T47D (cell line): Measurements from ENCODE around the gene CORO7.

ENCODE experiments used
- DNase-seq, 2 experiments: peaks; one replicate each; pipeline versions ENCODE4 v3.0.0 to v3.0.0-alpha.2; 2011 to 2012; ENCODE audit warnings: low read depth in 1 of 2, low spot score in 1 of 2
- JUND ChIP-seq: IDR thresholded peaks from 2 replicates; pipeline ENCODE4 v1.6.1; 2012; ENCODE audit warnings: low read depth
- in situ Hi-C: cut with HindIII; loops from 2 replicates; pipeline ENCODE4 v1.10.0; 2016; ENCODE audit warnings: low sequenced_read_pairs, low pct_unique_long_range_greater_than_20kb

The CORO7 gene

DNA sequence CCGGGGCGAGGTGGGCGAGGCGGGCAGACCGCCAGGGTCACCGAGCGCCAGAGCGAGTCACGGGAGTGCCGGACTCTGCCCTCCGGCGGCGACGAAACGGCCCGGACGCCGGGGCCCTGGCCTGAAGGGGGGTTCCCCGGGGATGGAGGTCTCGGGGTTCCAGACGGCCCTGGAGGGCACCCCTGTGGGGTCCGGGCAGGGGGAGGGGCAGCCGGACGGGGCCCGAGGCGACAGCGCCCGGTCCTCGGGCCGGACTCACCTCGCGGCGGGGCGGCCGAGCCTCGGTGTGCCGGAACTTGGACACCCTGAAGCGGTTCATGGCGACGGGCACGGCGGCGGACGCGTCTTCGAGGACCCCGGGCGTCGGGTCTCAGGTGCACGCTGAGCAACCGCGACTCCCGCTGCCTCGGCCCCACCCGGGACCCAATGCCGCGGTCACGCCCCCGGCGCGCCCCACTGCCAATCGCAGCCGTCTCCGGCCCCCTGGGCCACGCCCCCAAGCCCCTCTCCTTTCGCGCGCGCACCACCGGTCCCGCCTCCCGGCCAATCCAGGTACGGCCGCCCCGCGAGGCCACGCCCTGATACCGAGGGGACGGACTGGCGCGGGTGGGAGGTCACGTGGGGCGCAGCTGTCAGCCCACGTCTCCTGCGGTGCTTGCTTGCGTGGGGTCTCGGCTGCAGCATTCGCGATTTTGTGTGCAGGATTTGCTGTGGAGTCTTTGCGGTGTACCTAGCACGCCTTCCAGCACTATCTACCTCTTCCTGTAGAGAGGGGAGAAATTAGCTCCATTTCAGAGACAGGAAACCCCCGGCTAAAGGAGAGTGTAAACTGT, at the start of gene CORO7:
TSS of gene CORO7 (minus strand) at position 397 of the 833 bp plus-strand sequence. CDS start at position 319, 78 bp downstream.
- in situ Hi-C loops = no loop called here
- DNase-seq = peak; percentile 93 to 95

DNA sequence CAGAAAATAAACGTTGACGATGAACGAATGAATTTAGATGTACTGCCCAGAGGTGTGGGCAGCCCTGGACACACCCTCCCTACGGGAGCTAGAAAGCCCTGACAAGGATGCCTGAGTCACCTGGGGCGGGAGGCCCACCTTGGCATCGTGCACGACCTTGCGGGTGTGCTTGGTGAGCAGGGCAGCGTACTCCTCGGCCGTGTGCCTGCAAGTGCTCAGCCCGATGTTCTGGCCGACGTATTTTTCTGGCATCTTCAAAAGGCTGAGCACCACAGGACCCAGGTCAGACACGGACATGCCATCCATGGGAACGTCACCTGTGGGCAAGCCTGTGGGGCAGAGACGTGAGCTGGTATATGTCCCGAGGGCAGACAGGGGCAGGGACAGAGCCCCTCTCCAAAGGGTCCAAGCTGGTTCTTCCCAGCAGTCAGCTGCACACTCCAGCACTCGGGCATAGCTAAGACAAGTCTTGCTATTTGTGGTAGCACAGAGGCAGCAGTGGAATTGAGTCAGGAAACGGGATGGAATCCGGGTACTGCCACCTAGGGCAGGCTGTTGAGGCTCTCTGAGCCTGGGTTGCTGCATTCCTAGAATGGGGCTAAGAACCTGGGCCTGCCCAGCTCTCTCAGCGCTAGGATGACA, 47.2 kb upstream of the CORO7 start:
- DNase-seq = no peak
- TF ChIP-seq JUND = no peak
- in situ Hi-C loops = no loop called here

More for the DNA sequence above, at the start of gene CORO7:
- TF ChIP-seq JUND = no peak

DNA sequence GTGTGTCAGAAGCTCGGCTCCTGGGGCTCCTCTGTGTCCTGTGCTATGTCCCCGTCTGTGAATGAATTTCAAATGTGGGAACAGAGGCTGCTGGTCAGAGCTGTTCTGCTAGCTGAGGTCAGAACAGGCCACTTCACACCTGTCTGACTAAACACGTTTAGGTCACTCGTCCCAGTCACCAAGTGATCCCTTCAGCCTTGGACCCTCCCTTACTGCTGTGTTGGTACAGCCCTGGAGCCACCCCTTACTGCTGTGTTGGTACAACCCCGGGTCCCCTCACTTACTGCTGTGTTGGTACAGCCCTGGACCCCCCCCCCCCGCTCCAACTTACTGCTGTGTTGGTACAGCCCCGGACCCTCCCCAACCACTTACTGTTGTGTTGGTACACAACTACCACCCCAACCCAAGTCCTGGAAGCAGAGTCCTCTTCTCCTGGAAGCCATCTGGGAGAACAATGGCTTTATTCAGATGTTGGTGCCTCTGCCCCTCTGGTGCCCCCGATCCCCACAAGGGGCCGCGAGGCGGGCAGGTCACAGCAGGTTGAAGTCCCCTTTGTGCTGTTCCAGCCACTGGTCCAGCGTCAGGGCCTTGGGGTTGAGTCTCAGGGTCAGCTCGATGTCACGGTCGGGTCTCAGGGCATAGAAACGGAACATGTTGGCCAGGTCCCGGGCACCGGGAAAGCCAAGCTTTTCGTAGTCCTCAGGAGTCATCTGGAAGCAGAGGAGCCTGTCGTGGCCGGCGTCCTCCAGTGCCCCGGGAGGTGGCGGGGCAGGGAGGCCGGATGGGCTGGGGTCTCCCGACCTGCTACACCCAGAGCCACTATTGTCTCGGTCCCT, 45.1 kb upstream of the CORO7 start:
- in situ Hi-C loops = no loop called here
- peak in 1 of 2 experiments; percentile 27 for DNase-seq
- no peak for TF ChIP-seq JUND

DNA sequence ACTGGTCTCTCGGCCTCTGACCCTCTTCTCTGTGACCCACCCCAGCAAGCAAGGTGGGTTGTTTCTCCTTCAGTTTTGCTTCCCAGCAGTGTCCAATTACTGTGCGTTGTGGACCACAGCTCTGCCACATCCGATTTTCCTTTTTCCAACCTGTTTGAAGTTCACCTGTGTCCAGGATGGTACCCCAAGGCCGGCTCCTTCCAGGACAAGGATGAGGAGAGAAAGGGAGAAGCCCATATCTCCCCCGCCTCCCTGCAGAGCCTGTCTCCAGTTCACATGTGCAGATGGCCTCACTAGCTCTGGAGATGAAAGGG, 44.5 kb upstream of the CORO7 start:
- no peak for TF ChIP-seq JUND
- in situ Hi-C loops = no loop called here
- no peak for DNase-seq

DNA sequence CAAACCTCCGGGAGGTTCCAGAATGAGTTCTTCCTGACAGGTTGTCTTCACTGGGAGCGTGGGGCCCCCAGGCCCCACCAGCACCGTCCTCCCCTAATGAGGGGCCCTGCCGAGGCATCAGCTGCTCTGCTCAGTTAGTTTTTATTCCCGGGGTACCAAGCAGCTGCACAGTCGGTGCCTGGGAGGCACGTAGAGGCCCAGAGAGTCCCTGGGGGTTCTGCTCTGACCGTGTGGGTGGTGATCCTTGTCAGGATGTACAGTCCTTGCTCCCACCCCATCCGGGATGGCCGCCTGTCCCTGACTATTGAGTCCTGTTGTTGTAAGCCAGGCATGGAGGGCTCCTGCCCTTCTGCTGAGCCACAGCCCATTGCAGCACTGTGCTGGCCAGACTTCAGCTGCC, 39.6 kb upstream of the CORO7 start:
- in situ Hi-C loops = no loop called here
- no peak for DNase-seq
- TF ChIP-seq JUND = no peak

DNA sequence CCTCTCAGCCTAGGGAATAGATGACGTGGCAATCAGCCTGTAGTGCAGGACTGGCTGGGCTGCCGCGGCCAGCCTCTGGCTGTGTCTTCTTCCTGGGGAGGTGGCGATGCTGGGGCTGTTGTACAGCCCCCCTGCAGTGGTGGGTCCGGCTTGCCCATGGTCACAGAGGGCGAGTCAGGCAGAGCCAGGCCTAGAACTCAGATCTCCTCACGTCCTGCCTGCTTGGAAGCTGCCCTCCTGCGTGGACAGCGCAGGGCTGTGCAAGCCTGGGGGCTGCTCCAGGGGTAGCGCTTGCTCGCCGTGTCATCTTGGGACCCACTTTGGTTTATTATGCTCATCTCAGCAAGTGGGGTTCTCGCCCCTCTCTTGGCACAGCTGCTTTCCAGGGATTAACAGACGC, 38.7 kb upstream of the CORO7 start:
- TF ChIP-seq JUND = no peak
- in situ Hi-C loops = no loop called here
- DNase-seq = no peak

DNA sequence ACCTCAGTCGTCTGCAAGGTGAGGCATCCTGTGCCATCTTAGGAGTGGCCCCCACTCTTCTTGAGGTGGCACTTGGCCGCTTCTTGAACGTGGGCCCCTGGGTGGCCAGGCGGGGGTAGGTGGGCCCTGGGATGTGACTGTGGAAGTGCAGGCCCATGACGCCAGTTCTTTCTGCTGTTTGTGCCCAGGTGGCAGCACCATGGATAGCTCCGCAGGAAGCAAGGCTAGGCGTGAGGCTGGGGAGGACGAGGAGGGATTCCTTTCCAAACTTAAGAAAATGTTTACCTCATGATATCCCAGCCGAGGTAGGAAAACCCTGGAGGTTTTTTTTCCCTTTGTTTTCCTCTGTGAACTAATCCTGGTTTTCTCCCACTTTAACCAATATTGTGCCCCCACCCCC, 38.2 kb upstream of the CORO7 start:
- peak in 1 of 2 experiments; percentile 44 for DNase-seq
- in situ Hi-C loops = no loop called here
- TF ChIP-seq JUND = no peak

DNA sequence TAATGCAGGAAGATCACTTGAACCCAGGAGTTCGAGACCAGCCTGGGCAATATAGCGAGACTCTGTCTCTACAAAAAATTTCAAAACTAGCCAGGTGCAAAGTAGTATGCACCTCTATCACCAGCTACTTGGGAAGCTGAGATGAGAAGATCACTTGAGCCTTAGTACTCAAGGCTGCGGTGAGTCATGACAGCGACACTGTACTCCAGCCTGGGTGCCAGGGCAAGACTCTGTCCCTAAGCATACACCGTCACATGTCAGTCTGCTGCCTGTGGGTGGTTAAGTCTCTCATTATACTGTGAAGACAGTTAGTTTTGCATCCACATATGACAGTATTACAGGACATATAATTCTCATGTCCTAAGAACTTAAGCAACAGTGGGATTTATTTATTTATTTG, 36.3 kb upstream of the CORO7 start:
- TF ChIP-seq JUND = no peak
- in situ Hi-C loops = no loop called here
- DNase-seq = no peak

DNA sequence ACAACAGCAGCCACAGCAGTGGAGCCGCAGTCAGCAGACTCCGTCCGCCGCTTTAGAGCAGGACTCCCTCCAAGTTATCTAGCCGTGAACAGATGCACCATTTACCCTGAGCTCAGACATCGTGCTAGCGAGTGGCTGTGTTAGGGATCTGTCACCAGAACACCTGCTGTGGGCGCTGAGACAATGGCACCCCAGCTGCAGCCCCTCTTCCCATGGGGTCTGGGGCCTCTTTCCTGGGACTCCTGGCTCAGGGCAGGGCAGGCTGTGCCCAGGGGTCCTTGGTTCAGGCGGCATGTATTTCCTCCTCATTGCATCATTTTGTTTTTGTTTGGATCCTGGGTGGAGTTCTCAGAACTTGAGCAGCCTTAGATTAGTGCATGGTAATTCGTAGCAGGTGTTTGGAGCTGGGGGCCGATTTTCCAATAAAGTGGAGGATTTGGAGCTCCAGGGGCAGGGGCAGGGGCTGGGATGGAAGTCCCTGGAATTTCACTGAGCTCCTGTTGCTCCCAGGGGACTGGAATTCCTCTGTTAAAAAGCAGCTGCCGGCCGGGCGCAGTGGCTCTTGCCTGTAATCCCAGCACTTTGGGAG, 34.6 kb upstream of the CORO7 start:
- DNase-seq = no peak
- in situ Hi-C loops = no loop called here
- TF ChIP-seq JUND = no peak

DNA sequence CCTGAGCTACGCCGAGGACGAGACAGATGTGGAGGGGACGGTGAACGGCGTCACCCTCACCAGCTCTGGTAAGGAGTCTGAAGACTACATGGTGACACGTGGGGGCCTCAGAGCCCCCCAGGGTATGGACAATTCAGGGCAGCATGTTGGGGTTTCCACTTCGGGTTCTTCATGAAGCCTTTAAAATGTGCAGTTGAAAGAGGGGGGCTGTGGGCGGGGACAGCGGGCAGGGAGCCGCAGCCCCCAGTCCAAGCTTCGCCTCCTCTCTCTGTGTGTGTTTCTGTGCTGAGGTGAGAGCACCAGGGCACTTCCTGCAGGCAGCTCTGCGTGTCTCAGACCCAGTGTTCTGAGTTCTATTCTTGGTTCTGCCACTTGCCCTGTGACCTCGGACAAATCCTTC, 34.0 kb upstream of the CORO7 start:
- in situ Hi-C loops = no loop called here
- no peak for TF ChIP-seq JUND
- DNase-seq = no peak

DNA sequence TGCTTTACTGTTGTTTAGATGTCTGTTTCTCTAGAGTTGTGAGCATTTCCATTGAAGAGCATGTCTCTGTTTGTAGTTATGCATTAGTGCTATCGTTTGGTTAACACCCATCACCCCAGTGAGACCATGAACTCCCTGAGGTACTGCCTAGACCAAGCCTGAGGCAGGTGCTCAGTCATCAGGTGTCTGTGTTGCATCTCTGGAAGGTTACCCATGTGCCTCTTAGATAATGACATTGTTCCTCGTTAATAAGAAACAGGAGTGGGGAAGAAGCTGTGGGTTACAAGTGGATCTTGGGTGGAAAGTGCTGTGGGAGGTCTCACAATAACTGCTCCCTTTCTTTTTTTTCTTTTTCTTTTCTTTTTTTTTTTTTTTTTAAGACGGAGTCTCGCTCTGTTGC, 27.6 kb upstream of the CORO7 start:
- no peak for TF ChIP-seq JUND
- in situ Hi-C loops = no loop called here
- DNase-seq = no peak

DNA sequence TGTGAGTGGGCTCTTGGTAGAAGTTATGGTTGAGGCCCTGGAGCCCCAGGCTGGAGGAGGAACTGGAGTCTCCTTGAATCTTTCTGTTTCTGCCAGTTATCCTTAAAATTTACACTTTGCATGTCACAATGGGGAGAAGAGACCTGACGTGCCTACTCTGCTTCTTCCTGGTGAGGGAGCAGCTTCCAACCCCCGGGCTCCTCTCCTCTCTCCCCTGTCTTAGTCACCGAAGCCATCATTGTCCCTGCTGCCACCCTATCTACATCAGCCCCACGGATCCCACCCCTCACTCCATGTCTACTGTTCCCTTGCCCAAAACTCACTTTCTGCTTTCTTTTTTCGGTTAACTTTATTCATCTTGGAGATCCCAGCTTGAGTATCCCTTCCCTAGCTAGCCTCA, 26.9 kb upstream of the CORO7 start:
- in situ Hi-C loops = no loop called here
- no peak for DNase-seq
- no peak for TF ChIP-seq JUND
